Mucosa of stomach (tissue), 1 donor: ENCODE results near the gene ITGAL.

Source experiments
- H3K27me3 ChIP-seq: one replicate; pipeline ENCODE4 v1.7.0; 2013; ENCODE audit warnings: mild to moderate bottlenecking, low read length; ENCODE audit not compliant: control insufficient read depth, insufficient read depth
- H3K36me3 ChIP-seq: one replicate; pipeline ENCODE4 v1.7.0; 2013; ENCODE audit warnings: low read length; ENCODE audit not compliant: control insufficient read depth, insufficient read depth
- H3K4me1 ChIP-seq: one replicate; pipeline ENCODE4 v1.7.0; 2013; ENCODE audit warnings: mild to moderate bottlenecking, low read length; ENCODE audit not compliant: control insufficient read depth, insufficient read depth
- H3K4me3 ChIP-seq: one replicate; pipeline ENCODE4 v1.7.0; 2013; ENCODE audit warnings: low read length
- H3K9ac ChIP-seq: one replicate; pipeline ENCODE4 v1.7.0; 2013; ENCODE audit warnings: mild to moderate bottlenecking, low read length, moderate library complexity
- H3K9me3 ChIP-seq: one replicate; pipeline ENCODE4 v1.7.0; 2013; ENCODE audit warnings: mild to moderate bottlenecking, low read length, moderate library complexity; ENCODE audit not compliant: control insufficient read depth
- donor health status: Pancreatic carcinoma.

ITGAL gene

DNA sequence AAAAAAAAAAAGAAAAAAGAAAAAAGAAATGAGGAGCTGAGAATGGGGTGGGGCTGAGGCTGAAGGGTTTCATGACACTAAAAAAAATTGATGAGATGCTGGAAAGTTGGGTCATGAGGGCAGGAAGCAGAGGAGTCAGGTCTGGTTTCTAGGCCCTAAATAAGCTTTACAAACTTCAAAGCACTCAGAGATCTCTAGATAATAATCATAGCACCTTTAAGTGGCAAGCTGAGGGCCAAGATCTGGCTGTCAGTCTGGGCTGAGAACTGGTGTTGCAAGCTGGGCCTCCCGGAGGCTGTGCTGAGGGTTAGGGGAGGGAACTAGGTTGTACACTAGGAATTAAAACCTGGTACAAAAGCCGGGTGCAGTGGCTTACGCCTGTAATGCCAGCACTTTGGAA, 79.2 kb downstream of the ITGAL start:
- peaks cover 8% of the 10 kb centered on the region for H3K36me3 ChIP-seq
- no peaks in the 10 kb centered on the region for H3K9me3 ChIP-seq
- H3K9ac ChIP-seq: no peak overlapping the region
- H3K27me3 ChIP-seq: no peaks in the 10 kb centered on the region
- H3K4me3 ChIP-seq: no peak overlapping the region
- peaks cover 41% of the 10 kb centered on the region for H3K4me1 ChIP-seq

DNA sequence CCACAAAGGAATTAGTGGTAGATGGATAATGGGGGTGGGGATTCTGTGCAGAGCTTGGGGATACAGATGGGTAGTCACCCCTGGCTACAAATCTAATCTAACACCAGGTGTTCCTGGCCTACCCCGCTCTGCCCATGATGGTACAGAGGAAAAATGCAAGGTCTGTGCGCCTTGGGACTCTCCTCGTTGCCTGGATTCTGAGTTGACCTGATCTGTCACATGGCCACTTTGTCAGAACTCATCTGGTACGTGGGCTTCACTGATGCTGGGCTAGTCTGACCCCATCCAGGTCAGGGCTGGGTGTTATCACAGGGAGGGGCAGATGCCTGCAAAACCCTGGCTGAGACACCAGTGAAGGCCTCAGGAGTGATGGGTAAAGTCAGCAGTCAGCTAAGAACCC, 80.4 kb downstream of the ITGAL start:
- Histone ChIP-seq H3K36me3 (peaks cover 8% of the 10 kb centered on the region), H3K4me3 (no peak overlapping the region), H3K9ac (no peak overlapping the region), H3K27me3 (no peaks in the 10 kb centered on the region), H3K9me3 (no peaks in the 10 kb centered on the region), H3K4me1 (peaks cover 43% of the 10 kb centered on the region)

DNA sequence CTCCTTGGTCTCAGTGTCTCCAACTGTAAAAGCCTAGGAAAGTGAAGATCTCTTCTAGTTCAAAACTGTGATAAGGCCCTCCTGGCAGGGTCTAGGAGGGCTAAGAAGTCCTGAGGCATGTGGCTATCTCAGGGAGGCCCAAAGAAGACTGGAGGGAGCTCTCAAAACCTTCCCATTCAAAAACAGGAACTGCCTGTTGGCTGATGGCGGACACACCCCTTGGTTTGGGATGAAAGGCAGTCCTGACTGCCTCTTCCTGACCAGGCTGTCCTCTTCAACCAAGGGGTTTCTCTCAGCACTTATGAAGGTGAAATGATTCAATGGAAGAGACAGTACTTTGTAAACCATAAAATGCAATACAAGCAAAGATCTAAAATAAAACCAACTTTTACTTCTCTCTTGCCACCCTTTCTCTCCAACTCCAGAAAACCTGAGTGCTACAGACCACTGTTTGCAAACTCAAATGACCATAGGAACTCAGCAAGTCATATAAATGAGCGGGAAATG, 80.9 kb downstream of the ITGAL start:
- peaks cover 8% of the 10 kb centered on the region for H3K36me3 ChIP-seq
- H3K9me3 ChIP-seq: no peaks in the 10 kb centered on the region
- no peak overlapping the region for H3K4me3 ChIP-seq
- peaks cover 41% of the 10 kb centered on the region for H3K4me1 ChIP-seq
- H3K27me3 ChIP-seq: no peaks in the 10 kb centered on the region
- H3K9ac ChIP-seq: no peak overlapping the region

DNA sequence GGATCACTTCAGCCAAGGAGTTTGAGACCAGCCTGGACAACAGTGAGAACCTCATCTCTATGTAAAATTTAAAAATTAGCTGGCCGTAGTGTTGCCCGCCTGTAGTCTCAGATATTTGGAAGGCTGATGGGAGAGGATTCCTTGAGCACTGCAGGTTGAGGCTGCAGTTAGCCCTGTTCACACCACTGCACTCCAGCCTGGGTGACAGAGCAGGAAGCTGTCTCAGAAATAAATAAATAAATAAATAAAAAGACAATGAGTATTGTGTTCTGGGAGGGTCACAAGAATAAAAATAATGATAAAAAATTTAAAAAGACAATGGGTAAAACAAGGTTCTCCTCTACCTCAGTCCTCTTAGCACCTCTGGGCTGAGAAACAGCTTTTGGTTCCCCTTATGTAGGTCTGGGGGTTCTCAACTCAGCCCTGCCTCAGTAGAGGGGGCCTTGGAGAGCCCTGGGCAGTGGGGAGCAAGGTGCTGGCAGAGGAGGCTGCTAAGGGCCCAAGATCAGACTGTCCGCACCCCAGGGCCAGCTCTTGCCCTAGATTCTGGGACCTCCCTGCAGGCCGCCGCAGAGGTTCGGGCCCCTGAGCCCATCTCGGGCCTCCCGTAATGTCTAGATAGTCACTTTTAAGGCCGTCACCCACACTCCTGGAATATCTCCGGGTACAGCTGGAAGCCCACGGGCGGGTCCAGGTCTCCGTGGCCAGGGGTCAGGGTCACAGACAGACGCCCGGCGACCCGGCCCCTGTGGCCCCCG, 82.2 kb downstream of the ITGAL start:
- Histone ChIP-seq H3K4me1 (peaks cover 45% of the 10 kb centered on the region), H3K36me3 (peaks cover 8% of the 10 kb centered on the region), H3K9ac (no peak overlapping the region), H3K4me3 (no peak overlapping the region), H3K9me3 (no peaks in the 10 kb centered on the region), H3K27me3 (no peaks in the 10 kb centered on the region)

DNA sequence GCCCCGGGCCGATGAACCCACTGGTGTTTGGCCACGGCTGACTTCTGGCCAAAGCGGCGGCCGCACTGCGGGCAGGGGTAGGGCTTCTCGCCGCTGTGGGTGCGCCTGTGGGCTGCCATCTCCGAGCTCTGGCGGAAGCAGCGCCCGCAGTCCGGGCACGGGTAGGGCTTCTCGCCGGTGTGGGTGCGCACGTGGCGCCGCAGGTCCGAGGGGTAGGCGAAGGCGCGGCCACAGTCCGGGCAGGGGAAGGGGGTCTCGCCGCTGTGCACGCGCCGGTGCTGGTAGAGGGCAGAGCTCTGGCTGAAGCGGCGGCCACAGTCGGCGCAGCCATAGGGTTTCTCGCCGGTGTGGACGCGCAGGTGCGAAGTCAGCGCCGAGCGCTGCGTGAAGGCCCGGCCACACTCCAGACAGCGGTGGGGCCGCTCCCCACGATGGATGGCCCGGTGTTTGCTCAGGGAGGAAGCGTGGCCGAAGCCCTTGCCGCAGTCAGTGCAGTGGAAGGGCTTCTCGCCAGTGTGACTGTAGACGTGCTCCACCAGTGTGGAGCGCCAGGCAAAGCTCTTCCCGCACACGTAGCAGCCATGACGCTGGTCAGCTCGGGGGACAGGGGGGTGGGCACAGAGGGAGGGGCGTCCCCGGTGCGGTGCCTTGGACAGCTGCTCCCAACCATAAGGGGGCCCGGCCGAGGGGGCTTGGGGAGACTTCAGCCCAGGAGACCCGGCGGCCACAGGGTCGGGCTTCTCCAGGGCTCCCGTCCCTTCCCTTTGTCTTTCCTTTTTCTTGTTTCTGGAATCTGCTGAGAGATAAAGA, 83.0 kb downstream of the ITGAL start:
- Histone ChIP-seq H3K27me3 (no peaks in the 10 kb centered on the region), H3K9me3 (no peaks in the 10 kb centered on the region), H3K4me3 (no peak overlapping the region), H3K9ac (no peak overlapping the region), H3K4me1 (peaks cover 47% of the 10 kb centered on the region), H3K36me3 (peaks cover 8% of the 10 kb centered on the region)

DNA sequence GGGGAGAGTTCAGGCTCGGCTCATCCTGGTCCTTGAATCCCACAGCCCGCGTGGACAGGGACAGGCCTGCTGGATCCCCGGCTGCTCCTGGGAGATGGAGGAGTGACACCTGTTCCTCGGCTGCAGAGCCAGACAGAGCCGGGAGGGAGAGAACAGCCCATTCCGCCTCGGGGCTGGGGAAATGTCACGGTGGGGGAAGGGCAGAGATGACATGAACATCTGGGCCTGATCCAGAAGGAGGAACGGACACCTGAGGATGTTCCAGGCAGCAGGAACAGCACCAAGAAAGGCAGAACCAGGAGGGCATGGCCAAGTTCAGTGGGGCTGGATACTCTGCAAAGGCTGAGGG, 83.6 kb downstream of the ITGAL start:
- H3K4me1 ChIP-seq: peaks cover 47% of the 10 kb centered on the region
- peak overlapping the region; percentile 22 for H3K9ac ChIP-seq
- no peaks in the 10 kb centered on the region for H3K27me3 ChIP-seq
- no peak overlapping the region for H3K4me3 ChIP-seq
- peaks cover 8% of the 10 kb centered on the region for H3K36me3 ChIP-seq
- no peaks in the 10 kb centered on the region for H3K9me3 ChIP-seq

DNA sequence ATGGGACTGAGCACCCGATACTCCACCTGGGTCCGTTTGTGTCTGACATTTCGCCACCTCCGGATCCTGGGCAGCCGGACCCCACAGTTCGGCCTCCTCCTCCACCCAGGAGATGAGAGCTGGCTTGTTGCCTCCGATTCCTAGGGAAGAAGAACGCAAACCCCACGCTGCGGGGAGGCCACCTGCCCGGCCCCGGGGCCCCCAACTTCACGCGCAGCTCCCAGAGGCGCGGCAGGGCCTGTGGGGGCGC, 85.1 kb downstream of the ITGAL start:
- H3K4me1 ChIP-seq: peaks cover 47% of the 10 kb centered on the region
- H3K9ac ChIP-seq: peak overlapping the region; percentile 94
- H3K36me3 ChIP-seq: peaks cover 8% of the 10 kb centered on the region
- peak overlapping the region; percentile 56 for H3K4me3 ChIP-seq
- no peaks in the 10 kb centered on the region for H3K27me3 ChIP-seq
- H3K9me3 ChIP-seq: no peaks in the 10 kb centered on the region

DNA sequence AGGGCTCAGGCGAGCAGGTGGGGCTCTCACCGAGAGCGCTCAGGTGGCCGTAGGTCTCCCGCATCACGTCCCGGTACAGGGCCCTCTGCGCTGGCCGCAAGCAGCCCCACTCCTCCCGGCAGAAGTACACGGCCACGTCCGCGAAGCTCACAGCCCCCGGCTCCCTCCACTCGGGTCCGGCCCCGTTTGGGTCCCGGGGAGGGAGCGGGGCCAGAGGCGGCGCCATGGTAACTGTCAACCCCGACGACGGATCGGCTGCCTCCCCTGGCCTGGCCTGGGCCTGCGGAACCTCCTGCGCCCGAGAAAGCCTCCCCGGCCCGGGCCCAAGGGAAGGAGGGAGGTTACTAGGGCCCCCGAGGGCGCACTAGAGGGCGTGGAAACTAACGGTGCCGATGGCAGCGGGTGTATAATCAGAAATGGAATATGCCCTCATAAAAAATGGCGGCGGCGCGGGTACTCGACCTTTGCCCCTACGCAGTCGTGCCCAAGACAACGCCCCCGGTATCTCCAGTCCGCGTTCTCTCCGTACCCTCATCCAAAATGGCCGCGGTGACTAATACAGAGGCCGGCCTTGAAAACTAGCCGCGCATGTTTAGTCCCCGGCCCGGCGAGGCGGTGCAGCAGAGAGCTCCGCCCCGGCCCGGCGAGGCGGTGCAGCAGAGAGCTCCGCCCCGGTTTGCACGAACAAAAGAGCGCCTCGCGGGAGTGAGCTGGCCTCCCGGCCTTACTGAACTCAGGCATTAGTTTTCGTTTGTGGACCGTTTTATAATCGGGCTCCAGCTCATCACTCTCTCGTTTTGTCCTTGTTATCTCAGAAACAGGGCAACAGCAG, 85.6 kb downstream of the ITGAL start, which contains the start of gene ZNF764:
ZNF764 (minus strand) TSS at position 418 of the 832 bp plus-strand sequence; CDS start at position 226, 192 bp downstream.
- Histone ChIP-seq H3K9ac (peak within 1 kb of the TSS; percentile 94), H3K9me3 (no peaks in the 10 kb centered on the region), H3K4me3 (peak within 1 kb of the TSS; percentile 56), H3K36me3 (peaks cover 7% of the 10 kb centered on the region), H3K4me1 (peaks cover 45% of the 10 kb centered on the region), H3K27me3 (no peaks in the 10 kb centered on the region)

DNA sequence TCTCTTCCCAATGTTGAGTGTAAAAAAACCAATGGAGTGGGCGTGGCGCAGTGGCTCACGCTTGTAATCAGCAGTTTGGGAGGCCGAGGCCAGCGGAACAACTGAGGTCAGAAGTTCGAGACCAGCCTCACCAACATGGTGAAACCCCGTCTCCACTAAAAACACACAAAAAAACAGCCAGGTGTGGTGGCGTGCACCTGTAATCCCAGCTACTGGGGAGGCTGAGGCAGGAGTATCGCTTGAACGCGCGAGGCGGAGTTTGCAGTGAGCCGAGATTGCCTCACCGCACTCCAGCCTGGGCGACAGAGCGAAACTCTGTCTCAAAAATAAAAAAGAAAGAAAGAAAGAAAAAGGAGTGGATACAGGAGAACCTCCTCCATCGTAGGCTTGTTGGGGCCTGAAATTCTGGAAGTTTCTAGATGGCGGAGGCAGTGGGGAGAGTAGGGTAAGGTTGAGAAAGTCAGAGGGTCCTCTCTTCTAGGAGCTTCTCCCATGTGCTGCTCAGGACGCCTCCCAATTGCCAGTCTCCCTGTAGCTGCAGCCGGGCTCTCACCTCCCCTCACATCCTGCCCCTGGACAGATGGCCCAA, 86.3 kb downstream of the ITGAL start:
- Histone ChIP-seq H3K4me1 (peaks cover 39% of the 10 kb centered on the region), H3K9me3 (no peaks in the 10 kb centered on the region), H3K27me3 (no peaks in the 10 kb centered on the region), H3K4me3 (no peak overlapping the region), H3K9ac (no peak overlapping the region), H3K36me3 (peaks cover 3% of the 10 kb centered on the region)

DNA sequence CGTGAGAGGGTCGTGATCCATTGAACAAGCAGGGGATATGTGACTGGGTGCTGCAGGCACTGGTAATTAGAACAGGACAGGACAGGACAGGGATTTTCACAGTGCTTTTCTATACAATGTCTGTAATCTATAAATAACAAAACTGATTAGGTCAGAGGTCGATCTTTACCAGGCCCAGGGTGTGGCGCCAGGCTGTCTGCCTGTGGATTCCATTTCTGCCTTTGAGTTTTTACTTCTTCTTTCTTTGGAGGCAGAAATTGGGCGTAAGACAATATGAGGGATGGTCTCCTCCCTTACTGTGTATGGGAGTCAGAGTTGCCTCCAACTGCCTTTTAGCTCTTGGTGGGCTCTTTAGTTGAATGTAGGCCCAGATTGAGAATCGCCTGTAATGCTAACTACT, 87.1 kb downstream of the ITGAL start:
- Histone ChIP-seq H3K9me3 (no peaks in the 10 kb centered on the region), H3K27me3 (no peaks in the 10 kb centered on the region), H3K4me1 (peaks cover 33% of the 10 kb centered on the region), H3K36me3 (no peaks in the 10 kb centered on the region), H3K9ac (peak overlapping the region; percentile 37), H3K4me3 (no peak overlapping the region)

DNA sequence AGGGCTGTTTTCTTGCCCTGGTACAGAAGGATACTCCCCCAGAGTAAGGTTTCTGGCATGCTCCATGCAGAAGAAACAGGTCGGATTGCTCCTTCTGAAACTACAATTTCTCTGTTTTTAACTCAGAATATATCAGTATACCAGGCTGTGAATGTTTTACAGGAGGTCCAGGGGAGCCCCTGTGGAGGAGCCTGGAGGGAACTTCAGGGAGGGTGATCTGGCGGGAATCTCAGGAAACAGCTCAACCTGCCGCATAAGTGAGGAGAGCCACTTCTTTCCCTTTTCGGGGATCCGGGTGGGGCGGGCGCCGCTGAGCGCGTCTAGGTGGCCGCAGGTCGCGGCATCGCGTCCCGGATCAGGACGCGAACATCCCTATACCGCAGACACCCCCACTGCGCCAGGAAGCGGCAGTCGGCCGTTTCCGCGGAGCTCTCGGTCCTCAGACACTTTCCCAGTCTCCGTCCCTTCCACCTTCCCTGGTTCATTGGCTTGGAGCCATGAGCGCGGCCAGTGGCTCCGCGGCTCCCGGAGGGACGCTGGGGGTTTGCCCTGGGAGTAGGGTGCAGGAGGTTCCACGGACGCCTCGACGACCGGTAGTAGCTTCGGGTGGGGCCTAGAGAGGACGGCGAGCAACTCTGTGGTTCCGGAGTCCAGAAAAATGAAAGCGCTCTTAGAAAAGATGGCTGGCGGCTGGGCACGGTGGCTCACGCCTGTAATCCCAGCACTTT, 88.7 kb downstream of the ITGAL start:
- Histone ChIP-seq H3K27me3 (no peaks in the 10 kb centered on the region), H3K9ac (peak overlapping the region; percentile 69), H3K36me3 (no peaks in the 10 kb centered on the region), H3K4me1 (peaks cover 22% of the 10 kb centered on the region), H3K4me3 (peak overlapping the region; percentile 19), H3K9me3 (no peaks in the 10 kb centered on the region)
